ENCODE data around the gene AHNAK2.

DNA sequence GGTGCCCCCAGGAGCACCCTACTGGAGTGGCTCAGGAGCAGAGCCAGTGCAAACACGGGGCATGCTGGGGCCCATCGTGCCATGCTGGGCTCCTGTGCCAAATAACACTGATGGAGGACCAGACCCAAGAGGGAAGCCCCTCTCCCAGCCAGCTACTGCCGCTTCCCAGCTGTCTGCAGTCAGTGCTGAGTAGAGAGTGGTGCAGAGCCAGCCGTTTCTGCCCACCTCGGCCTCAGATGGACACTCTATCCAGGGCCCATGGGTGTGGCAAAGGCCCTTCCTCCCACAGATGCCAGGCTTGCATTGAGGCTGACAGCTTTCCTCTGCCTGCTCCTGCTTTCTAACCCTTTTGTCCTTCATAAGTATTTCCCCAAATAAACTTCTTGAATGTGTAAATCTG is 20.6 kb upstream of the AHNAK2 start:
- TF ChIP-seq EZH2 (IDR thresholded peaks at IDR 0.05; ENCODE audit: insufficient read depth, poor library complexity, severe bottlenecking), result no peak
- TF ChIP-seq EZH2phosphoT487 (IDR thresholded peaks at IDR 0.05; ENCODE audit: insufficient read depth, low read depth), result no peak
